Keratinocyte (primary cell): ENCODE data around the gene C1QTNF5. TPM values are rescaled to one million over a fixed set of nuclear protein-coding genes. Genes with fewer than 3 reads are reported as not detected.

ENCODE experiments used
- DNase-seq: peaks from one replicate; pipeline ENCODE4 v3.0.0-alpha.2; 2011; ENCODE audit warnings: low read depth, missing footprints, low spot score
- FAIRE-seq: peaks from 2 replicates; lab custom pipeline; 2011; peaks lifted over from hg19 to GRCh38; lab: Jason Lieb, UNC
- H2AFZ ChIP-seq: 2 replicates; pipeline ENCODE4 v1.6.0; 2012; ENCODE audit warnings: low read length, control low read depth, inconsistent platforms; ENCODE audit not compliant: control insufficient read depth
- H3K27ac ChIP-seq: 2 replicates; pipeline ENCODE4 v1.5.1; 2011; ENCODE audit warnings: low read length; ENCODE audit not compliant: control insufficient read depth, insufficient read depth
- H3K27me3 ChIP-seq: 3 replicates; pipeline ENCODE4 v1.6.0; 2011; ENCODE audit warnings: low read length; ENCODE audit not compliant: control insufficient read depth, insufficient read depth; ENCODE audit errors: extremely low read depth
- H3K36me3 ChIP-seq, 2 experiments: 2 replicates in 1 of 2; 3 replicates in 1 of 2; pipeline ENCODE4 v1.5.1; 2011; ENCODE audit warnings: low read length in 2 of 2, mild to moderate bottlenecking in 1 of 2; ENCODE audit not compliant: control insufficient read depth in 2 of 2, insufficient read depth in 2 of 2; ENCODE audit errors: extremely low read depth in 1 of 2
- H3K4me1 ChIP-seq: 3 replicates; pipeline ENCODE4 v1.5.1; 2011; ENCODE audit warnings: low read length; ENCODE audit not compliant: control insufficient read depth, insufficient read depth; ENCODE audit errors: extremely low read depth
- H3K4me2 ChIP-seq: 3 replicates; pipeline ENCODE4 v1.6.0; 2011; ENCODE audit warnings: low read depth, low read length; ENCODE audit not compliant: control insufficient read depth, insufficient read depth; ENCODE audit errors: extremely low read depth
- H3K4me3 ChIP-seq, 3 experiments: fragments of 200-600 bp in 1 of 3; sonication (generic) in 1 of 3; 2 replicates in 2 of 3; 3 replicates in 1 of 3; pipeline ENCODE4 v1.5.1; 2011 to 2016; ENCODE audit warnings: low read length in 3 of 3, mild to moderate bottlenecking in 3 of 3, control low read depth in 2 of 3, inconsistent platforms in 1 of 3, low read depth in 1 of 3, mixed read lengths in 1 of 3, mixed run types in 1 of 3, moderate library complexity in 1 of 3; ENCODE audit not compliant: control insufficient read depth in 2 of 3, insufficient read depth in 2 of 3; ENCODE audit errors: extremely low read depth in 1 of 3
- H3K79me2 ChIP-seq: 2 replicates; pipeline ENCODE4 v1.6.0; 2012; ENCODE audit warnings: low read length; ENCODE audit not compliant: control insufficient read depth, insufficient read depth
- H3K9ac ChIP-seq: 3 replicates; pipeline ENCODE4 v1.6.0; 2011; ENCODE audit warnings: low read length; ENCODE audit not compliant: control insufficient read depth, insufficient read depth; ENCODE audit errors: extremely low read depth
- H3K9me1 ChIP-seq: 3 replicates; pipeline ENCODE4 v1.6.0; 2011; ENCODE audit warnings: low read length; ENCODE audit not compliant: control insufficient read depth, insufficient read depth; ENCODE audit errors: extremely low read depth
- H3K9me3 ChIP-seq: 2 replicates; pipeline ENCODE4 v1.5.1; 2012; ENCODE audit warnings: low read depth, low read length; ENCODE audit not compliant: control insufficient read depth
- H4K20me1 ChIP-seq: 3 replicates; pipeline ENCODE4 v1.6.0; 2011; ENCODE audit warnings: low read length; ENCODE audit not compliant: control insufficient read depth, insufficient read depth; ENCODE audit errors: extremely low read depth
- CTCF ChIP-seq, 3 experiments: IDR thresholded peaks in 1 of 3; conservative IDR thresholded peaks in 1 of 3; optimal IDR thresholded peaks in 1 of 3; 2 replicates in 2 of 3; 3 replicates in 1 of 3; pipeline versions ENCODE3 to v1.5.1; 2011; ENCODE audit warnings: low read length in 3 of 3, mild to moderate bottlenecking in 3 of 3, moderate library complexity in 2 of 3, control low read depth in 1 of 3, inconsistent platforms in 1 of 3; ENCODE audit not compliant: insufficient read depth in 2 of 3; ENCODE audit errors: extremely low read depth in 1 of 3
- EZH2 ChIP-seq: IDR thresholded peaks from one replicate; pipeline ENCODE4 v1.6.1; 2012; ENCODE audit warnings: inconsistent platforms, mild to moderate bottlenecking, low read length, moderate library complexity
- dilution Hi-C: fragments of 300-500 bp; cut with MboI; formaldehyde crosslinking; loops from one replicate; pipeline ENCODE4 v1.7.0; 2020; ENCODE audit warnings: low sequenced_read_pairs; ENCODE audit not compliant: extremely low pct_ligation_motif_present
- polyA plus RNA-seq, 5 experiments: library from polyadenylated mRNA; depleted of rRNA in 3 of 5; stranded (reverse) in 3 of 5; stranded (forward) in 1 of 5; unstranded in 1 of 5; fragments of >200 nt; gene quantifications; 1 replicate in 1 of 5; 2 replicates in 3 of 5; 3 replicates in 1 of 5; pipeline versions ENCODE4 v1.2.1 to v1.2.3, GENCODE V29; 2011 to 2012; ENCODE audit warnings: missing spikeins in 2 of 5, low read depth in 1 of 5, low replicate concordance in 1 of 5

Gene C1QTNF5
- polyA plus RNA-seq, 1 donor (not counting 4 experiments of a cell fraction or from before 2014, with no cell fraction given) = not detected

GRCh38 chr11:119382101-119382500 lies 41.4 kb upstream of the C1QTNF5 start:
- H3K9me3 ChIP-seq = no peaks in the 10 kb centered on the region
- no peaks in the 10 kb centered on the region for H3K9me1 ChIP-seq
- TF ChIP-seq CTCF (optimal IDR thresholded peaks at IDR 0.05 in 1 of 3, IDR thresholded peaks at IDR 0.05 in 1 of 3, conservative IDR thresholded peaks at IDR 0.05 in 1 of 3; ENCODE audit: extremely low read depth in 1 of 3, insufficient read depth in 2 of 3, low read length in 3 of 3) (no peak), EZH2 (no peak)
- H3K79me2 ChIP-seq = no peaks in the 10 kb centered on the region
- H3K27me3 ChIP-seq = peaks cover 3% of the 10 kb centered on the region
- H3K4me3 ChIP-seq = peak overlapping the region; percentile 17 to 75 (median 64)
- peak overlapping the region; percentile 74 for H3K9ac ChIP-seq
- dilution Hi-C loops = no loop called here
- peak overlapping the region; percentile 96 for H3K4me2 ChIP-seq
- no peak for FAIRE-seq
- H3K36me3 ChIP-seq = no peaks in the 10 kb centered on the region
- H4K20me1 ChIP-seq = no peaks in the 10 kb centered on the region
- no peak for DNase-seq
- H3K27ac ChIP-seq = peak overlapping the region; percentile 65
- H2AFZ ChIP-seq = peak overlapping the region; percentile 24
- H3K4me1 ChIP-seq = peaks cover 24% of the 10 kb centered on the region

- Histone ChIP-seq H3K9ac (peak within 1 kb of the TSS; percentile 74), H3K27me3 (peaks cover 3% of the 10 kb centered on the region), H3K4me1 (peaks cover 30% of the 10 kb centered on the region), H3K9me3 (no peaks in the 10 kb centered on the region), H3K9me1 (peaks cover 2% of the 10 kb centered on the region), H3K79me2 (no peaks in the 10 kb centered on the region), H3K27ac (peak within 1 kb of the TSS; percentile 65), H4K20me1 (no peaks in the 10 kb centered on the region), H3K4me3 (peak within 1 kb of the TSS; percentile 37 to 75 (median 64)), H3K36me3 (no peaks in the 10 kb centered on the region), H3K4me2 (peak within 1 kb of the TSS; percentile 96), H2AFZ (peak within 1 kb of the TSS; percentile 85)
- TF ChIP-seq CTCF (optimal IDR thresholded peaks at IDR 0.05 in 1 of 3, IDR thresholded peaks at IDR 0.05 in 1 of 3, conservative IDR thresholded peaks at IDR 0.05 in 1 of 3; ENCODE audit: extremely low read depth in 1 of 3, insufficient read depth in 2 of 3, low read length in 3 of 3) (peak; percentile 73 to 93 (median 85)), EZH2 (no peak)
- dilution Hi-C loops = no loop called here
- FAIRE-seq (peak; percentile 52), DNase-seq (peak; percentile 89)
Observed at GRCh38 chr11:119381181-119381988, 40.7 kb upstream of the C1QTNF5 start, which contains the start of gene USP2. Gene USP2, minus strand, starts transcription at chr11:119381690. Its CDS starts 8,210 bp downstream, at chr11:119373480.
